HFFc6 (cell line): ENCODE results near the gene SMURF2. TPM values are rescaled to one million over a fixed set of nuclear protein-coding genes. Genes with fewer than 3 reads are reported as not detected.
"Not testable (repeated sequence)": the region's sequence is repeated elsewhere in the genome, so short reads cannot be mapped to it uniquely, and the experiment has no call there.

Experiments used
- DNase-seq: peaks from one replicate; pipeline ENCODE4 v3.0.0-alpha.2; 2018
- H3K27ac Mint-ChIP-seq: 2 replicates; pipeline ENCODE4 v1.8.0; 2020; ENCODE audit warnings: mild to moderate bottlenecking, mixed read lengths
- H3K27me3 Mint-ChIP-seq: 2 replicates; pipeline ENCODE4 v1.8.0; 2021; ENCODE audit warnings: mild to moderate bottlenecking, moderate library complexity, mixed read lengths; ENCODE audit not compliant: insufficient read depth
- H3K36me3 Mint-ChIP-seq: 2 replicates; pipeline ENCODE4 v1.8.0; 2021; ENCODE audit warnings: low read depth, mixed read lengths
- H3K4me1 Mint-ChIP-seq: 2 replicates; pipeline ENCODE4 v1.8.0; 2020; ENCODE audit warnings: low read depth, mixed read lengths
- H3K4me3 Mint-ChIP-seq: 2 replicates; pipeline ENCODE4 v1.8.0; 2020; ENCODE audit warnings: mild to moderate bottlenecking, moderate library complexity, mixed read lengths
- H3K9me3 Mint-ChIP-seq: 2 replicates; pipeline ENCODE4 v1.8.0; 2020; ENCODE audit warnings: mild to moderate bottlenecking, mixed read lengths
- total RNA-seq, 6 experiments: library from RNA; stranded (reverse); fragmentation: NEBNext Ultra II Directional; extraction: Animal tissue kit (Norgen Biotek cat#: 25700); gene quantifications; 2 replicates in 1 of 6; 3 replicates in 5 of 6; pipeline ENCODE4 v1.2.3, GENCODE V29; 2021
- TF ChIP-seq, protein P1 (sequence below): fragments of 200-600 bp; sonication (generic); IDR thresholded peaks from 2 replicates; pipeline ENCODE4 v1.5.0; 2021; ENCODE audit warnings: antibody characterized with exemption, mild to moderate bottlenecking

Gene SMURF2
- total RNA-seq, 6 experiments from 2014 or later, result 92.5 to 206 (median 99.1) TPM

DNA sequence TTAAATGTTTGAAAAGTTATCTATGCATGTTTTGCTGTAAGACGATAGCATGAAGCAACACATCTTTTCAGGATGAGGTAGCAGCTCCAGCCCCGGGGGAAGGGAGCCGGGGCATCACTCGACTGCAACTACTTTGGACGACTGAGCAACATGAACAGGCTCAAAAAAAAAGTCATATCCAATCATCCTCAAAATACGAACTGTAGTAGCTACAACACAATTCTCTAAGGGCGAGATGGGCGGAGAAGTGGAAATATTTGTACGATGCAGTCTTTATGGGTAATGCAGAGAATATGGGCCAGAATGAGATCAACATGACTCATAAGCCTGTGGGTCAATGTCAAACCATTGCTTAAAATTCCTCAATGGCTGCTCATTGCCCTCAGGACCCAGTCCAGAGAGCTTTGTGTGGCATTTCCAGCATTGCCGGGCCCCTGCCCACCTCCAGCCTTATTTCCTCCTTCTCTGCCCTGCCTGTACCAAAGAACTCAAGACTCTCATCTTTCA is 17.7 kb upstream of the SMURF2 start:
- H3K27ac Mint-ChIP-seq, result peak overlapping the region; percentile 96
- no peaks in the 10 kb centered on the region for H3K9me3 Mint-ChIP-seq
- peak; percentile 100 for DNase-seq
- peak overlapping the region; percentile 85 for H3K4me3 Mint-ChIP-seq
- no peaks in the 10 kb centered on the region; the same call in 1 of the 2 replicates for H3K36me3 Mint-ChIP-seq
- TF ChIP-seq, protein P1, sequence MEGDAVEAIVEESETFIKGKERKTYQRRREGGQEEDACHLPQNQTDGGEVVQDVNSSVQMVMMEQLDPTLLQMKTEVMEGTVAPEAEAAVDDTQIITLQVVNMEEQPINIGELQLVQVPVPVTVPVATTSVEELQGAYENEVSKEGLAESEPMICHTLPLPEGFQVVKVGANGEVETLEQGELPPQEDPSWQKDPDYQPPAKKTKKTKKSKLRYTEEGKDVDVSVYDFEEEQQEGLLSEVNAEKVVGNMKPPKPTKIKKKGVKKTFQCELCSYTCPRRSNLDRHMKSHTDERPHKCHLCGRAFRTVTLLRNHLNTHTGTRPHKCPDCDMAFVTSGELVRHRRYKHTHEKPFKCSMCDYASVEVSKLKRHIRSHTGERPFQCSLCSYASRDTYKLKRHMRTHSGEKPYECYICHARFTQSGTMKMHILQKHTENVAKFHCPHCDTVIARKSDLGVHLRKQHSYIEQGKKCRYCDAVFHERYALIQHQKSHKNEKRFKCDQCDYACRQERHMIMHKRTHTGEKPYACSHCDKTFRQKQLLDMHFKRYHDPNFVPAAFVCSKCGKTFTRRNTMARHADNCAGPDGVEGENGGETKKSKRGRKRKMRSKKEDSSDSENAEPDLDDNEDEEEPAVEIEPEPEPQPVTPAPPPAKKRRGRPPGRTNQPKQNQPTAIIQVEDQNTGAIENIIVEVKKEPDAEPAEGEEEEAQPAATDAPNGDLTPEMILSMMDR, result no peak
- H3K4me1 Mint-ChIP-seq, result peaks cover 62% of the 10 kb centered on the region
- peaks cover 1% of the 10 kb centered on the region; the same call in 1 of the 2 replicates for H3K27me3 Mint-ChIP-seq

DNA sequence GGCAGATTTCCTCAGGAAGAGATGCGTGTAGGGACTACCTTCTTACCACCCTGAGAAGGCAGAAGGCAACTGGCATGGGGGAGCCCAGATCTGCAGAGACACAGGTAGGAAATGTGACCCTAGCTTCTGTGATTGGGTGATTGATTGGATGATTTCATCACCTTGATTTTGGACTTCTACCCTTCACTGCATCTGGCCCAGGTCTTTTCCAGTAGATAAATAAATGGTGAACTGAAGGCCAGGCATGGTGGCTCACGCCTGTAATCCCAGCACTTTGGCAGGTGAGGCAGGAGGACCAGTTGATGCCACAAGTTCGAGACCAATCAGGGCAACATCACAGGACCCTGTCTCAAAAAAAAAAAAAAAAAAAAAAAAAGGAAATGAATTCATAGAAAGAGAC is 14.7 kb upstream of the SMURF2 start:
- H3K27me3 Mint-ChIP-seq, result no peaks in the 10 kb centered on the region
- peak overlapping the region; percentile 45; the same call in 1 of the 2 replicates for H3K27ac Mint-ChIP-seq

DNA sequence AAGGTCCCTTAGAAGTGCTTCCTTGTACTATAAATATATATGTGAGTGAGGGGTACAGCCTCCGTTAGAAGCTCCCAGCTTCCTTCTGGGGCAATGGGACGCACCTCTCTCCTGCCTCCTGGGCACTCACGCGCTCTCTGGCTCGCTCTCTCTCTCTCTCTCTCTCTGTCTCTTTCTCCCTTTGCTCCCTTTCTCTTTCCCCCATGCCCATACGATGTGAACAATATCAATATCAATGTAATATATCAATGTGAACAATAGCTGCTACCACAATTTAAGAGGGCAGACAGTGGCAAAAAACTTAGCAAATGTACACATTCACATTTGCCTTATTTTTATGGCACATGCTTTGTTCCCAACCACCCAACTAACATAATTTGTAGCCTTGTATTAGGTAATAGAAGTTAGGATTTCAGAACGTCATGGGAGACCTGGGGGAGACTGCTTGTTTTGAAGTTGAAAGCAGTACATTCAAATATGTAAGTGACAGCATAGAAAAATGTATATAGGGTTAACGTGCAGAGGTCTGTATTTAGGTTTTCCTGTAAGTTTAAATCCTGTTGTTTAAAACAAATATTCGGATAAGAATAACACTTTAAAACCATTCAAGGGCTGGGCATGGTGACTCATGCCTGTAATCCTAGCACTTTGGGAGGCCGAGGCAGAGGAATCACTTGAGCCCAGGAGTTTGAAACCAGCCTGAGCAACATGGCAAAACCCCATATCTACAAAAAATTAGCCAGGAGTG is 8.9 kb upstream of the SMURF2 start:
- H3K36me3 Mint-ChIP-seq, H3K27me3 Mint-ChIP-seq, DNase-seq, H3K9me3 Mint-ChIP-seq: not testable (repeated sequence)
- peak overlapping the region; percentile 82 for H3K27ac Mint-ChIP-seq
- peaks cover 48% of the 10 kb centered on the region for H3K4me1 Mint-ChIP-seq
- peak overlapping the region; percentile 14 for H3K4me3 Mint-ChIP-seq

More for the DNA sequence above, 14.7 kb upstream of the SMURF2 start:
- H3K4me3 Mint-ChIP-seq, result no peak overlapping the region
- TF ChIP-seq, protein P1, result no peak
- peaks cover 43% of the 10 kb centered on the region for H3K4me1 Mint-ChIP-seq
- H3K9me3 Mint-ChIP-seq, result no peaks in the 10 kb centered on the region
- H3K36me3 Mint-ChIP-seq, result no peaks in the 10 kb centered on the region
- DNase-seq, result no peak

DNA sequence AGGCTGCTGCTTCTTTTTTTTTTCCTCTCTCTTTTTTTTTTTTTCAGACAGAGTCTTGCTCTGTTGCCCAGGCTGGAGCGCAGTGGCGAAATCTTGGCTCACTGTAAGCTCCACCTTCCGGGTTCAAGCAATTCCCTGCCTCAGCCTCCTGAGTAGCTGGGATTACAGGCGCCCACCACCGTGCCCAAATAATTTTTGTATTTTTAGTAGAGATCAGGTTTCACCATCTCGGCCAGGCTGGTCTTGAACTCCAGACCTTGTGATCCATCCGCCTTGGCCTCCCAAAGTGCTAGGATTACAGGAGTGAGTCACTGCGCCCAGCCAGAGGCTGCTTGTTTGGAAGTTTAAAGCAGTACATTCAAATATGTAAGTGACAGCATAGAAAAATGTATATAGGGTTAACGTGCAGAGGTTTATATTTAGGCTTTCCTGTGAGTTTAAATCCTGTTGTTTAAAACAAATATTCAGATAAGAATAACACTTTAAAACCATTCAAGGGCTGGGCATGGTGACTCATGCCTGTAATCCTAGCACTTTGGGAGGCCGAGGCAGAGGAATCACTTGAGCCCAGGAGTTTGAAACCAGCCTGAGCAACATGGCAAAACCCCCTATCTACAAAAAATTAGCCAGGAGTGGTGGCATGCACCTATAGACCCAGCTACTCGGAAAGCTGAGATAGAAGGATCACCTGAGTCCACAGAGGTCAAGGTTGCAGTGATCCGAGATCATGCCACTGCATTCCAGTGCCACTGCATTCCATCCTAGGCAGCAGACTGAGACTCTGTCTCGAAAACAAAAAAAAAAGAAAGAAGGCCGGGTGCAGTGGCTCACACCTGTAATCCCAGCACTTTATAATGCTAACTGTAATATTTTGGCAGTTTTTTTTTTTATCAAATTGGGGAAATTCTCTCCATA is 6.0 kb upstream of the SMURF2 start:
- H3K27me3 Mint-ChIP-seq, H3K36me3 Mint-ChIP-seq, H3K9me3 Mint-ChIP-seq: not testable (repeated sequence)
- H3K27ac Mint-ChIP-seq, result peak overlapping the region; percentile 93
- H3K4me1 Mint-ChIP-seq, result peaks cover 64% of the 10 kb centered on the region
- H3K4me3 Mint-ChIP-seq, result peak overlapping the region; percentile 54; the same call in 1 of the 2 replicates
- DNase-seq, result peak; percentile 87

DNA sequence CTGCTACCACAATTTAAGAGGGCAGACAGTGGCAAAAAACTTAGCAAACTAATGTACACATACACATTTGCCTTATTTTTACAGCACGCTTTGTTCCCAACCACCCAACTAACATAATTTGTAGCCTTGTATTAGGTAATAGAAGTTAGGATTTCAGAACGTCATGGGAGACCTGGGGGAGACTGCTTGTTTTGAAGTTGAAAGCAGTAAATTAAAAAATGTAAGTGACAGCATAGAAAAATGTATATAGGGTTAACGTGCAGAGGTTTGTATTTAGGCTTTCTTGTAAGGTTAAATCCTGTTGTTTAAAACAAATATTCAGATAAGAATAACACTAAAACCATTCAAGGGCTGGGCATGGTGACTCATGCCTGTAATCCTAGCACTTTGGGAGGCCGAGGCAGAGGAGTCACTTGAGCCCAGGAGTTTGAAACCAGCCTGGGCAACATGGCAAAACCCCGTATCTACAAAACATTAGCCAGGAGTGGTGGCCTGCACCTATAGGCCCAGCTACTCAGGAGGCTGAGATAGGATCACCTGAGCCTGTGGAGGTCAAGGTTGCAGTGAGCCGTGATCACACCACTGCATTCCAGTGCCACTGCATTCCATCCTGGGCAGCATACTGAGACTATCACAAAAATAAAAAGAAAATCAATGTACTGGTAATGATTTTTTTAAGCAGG is 2.3 kb upstream of the SMURF2 start:
- H3K9me3 Mint-ChIP-seq, H3K27me3 Mint-ChIP-seq: not testable (repeated sequence)
- Mint-ChIP-seq H3K4me3 (peak overlapping the region; percentile 62; the same call in 1 of the 2 replicates), H3K36me3 (peaks cover 21% of the 10 kb centered on the region), H3K27ac (peak overlapping the region; percentile 92), H3K4me1 (peaks cover 49% of the 10 kb centered on the region)
- DNase-seq, result peak; percentile 42

DNA sequence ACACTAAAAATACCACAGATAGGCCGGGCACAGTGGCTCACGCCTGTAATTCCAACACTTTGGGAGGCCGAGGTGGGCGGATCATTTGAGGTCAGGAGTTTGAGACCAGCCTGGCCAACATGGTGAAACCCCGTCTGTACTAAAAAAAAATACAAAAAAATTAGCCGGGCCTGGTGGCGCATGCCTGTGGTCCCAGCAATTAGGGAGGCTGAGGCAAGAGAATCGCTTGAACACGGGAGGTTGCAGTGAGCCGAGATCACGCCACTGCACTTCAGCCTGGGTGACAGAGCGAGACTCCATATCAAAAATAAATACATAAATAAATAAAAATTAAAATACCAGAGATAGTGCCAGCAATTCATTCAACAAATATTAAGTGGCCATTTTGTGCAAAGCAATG is 1.7 kb upstream of the SMURF2 start:
- peaks cover 50% of the 10 kb centered on the region for H3K4me1 Mint-ChIP-seq
- not testable (repeated sequence) for H3K27me3 Mint-ChIP-seq, H3K9me3 Mint-ChIP-seq, DNase-seq
- H3K4me3 Mint-ChIP-seq, result peak overlapping the region; percentile 93
- peaks cover 22% of the 10 kb centered on the region for H3K36me3 Mint-ChIP-seq
- H3K27ac Mint-ChIP-seq, result peak overlapping the region; percentile 92

DNA sequence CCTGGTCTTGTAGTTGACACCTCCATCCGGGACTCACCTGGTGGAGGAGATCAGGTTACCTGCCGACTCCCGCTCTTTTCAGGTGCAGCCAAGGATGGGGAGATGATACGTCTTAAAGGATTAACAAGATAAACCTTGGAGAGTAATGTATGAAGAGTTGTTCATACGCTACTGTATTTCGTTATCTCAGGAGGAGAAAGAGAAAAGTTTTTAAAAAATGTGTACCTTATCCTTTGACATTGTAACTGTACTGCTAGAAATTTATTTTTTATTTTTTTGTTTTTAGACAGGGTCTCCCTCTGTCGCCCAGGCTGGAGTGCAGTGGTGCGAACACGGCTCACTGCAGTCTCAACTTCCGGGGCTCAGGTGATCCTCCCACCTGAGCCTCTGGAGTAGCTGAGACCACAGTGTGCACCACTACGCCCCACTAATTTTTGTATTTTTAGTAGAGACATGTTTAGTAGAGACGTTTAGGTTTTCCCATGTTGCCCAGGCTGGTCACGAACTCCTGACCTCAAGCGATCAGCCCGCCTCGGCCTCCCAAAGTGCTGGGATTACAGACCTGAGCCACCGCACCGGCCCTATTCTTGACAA is 764 bp upstream of the SMURF2 start:
- Mint-ChIP-seq H3K27ac (peak overlapping the region; percentile 92), H3K36me3 (peaks cover 24% of the 10 kb centered on the region), H3K4me1 (peaks cover 46% of the 10 kb centered on the region), H3K4me3 (peak overlapping the region; percentile 93), H3K27me3 (peaks cover 3% of the 10 kb centered on the region; the same call in 1 of the 2 replicates), H3K9me3 (no peaks in the 10 kb centered on the region)
- TF ChIP-seq, protein P1, result no peak
- DNase-seq, result no peak
